GM19468 (cell line): ENCODE measurements around the gene MCOLN1.

Experiments used
- ATAC-seq: cut with Tn5 transposase; IDR thresholded peaks from one replicate; pipeline ENCODE4 v1.9.1; 2021; ENCODE audit warnings: mild to moderate bottlenecking, moderate library complexity, moderate number of reproducible peaks; ENCODE audit not compliant: unreplicated experiment; ENCODE audit errors: extremely low read depth

MCOLN1 gene

GRCh38 chr19:7500811-7501450 is 21.5 kb upstream of the MCOLN1 start:
- no peak for ATAC-seq

GRCh38 chr19:7502552-7502951 is 19.9 kb upstream of the MCOLN1 start:
- no peak for ATAC-seq

GRCh38 chr19:7504684-7505083 is 17.7 kb upstream of the MCOLN1 start:
- ATAC-seq: no peak

- ATAC-seq: no peak
Measured at GRCh38 chr19:7505288-7505681, 17.1 kb upstream of the MCOLN1 start.

GRCh38 chr19:7505682-7506384 is 16.6 kb upstream of the MCOLN1 start:
- ATAC-seq: no peak

- no peak for ATAC-seq
Measured at GRCh38 chr19:7506385-7507328, 15.8 kb upstream of the MCOLN1 start.

- ATAC-seq: no peak
Measured at GRCh38 chr19:7507884-7508283, 14.5 kb upstream of the MCOLN1 start.

GRCh38 chr19:7509625-7510024 is 12.8 kb upstream of the MCOLN1 start:
- ATAC-seq: no peak

GRCh38 chr19:7512400-7512851 is 10.0 kb upstream of the MCOLN1 start:
- no peak for ATAC-seq

GRCh38 chr19:7513809-7514642 is 8.4 kb upstream of the MCOLN1 start:
- no peak for ATAC-seq

GRCh38 chr19:7515110-7515644 is 7.2 kb upstream of the MCOLN1 start:
- no peak for ATAC-seq

- no peak for ATAC-seq
Measured at GRCh38 chr19:7515645-7516151, 6.7 kb upstream of the MCOLN1 start, which contains the start of gene ZNF358. ZNF358 (plus strand) TSS chr19:7516103; CDS start chr19:7519243, 3,140 bp downstream.

GRCh38 chr19:7516333-7516732 is 6.1 kb upstream of the MCOLN1 start:
- no peak for ATAC-seq

GRCh38 chr19:7516878-7517277 is 5.5 kb upstream of the MCOLN1 start:
- no peak for ATAC-seq

- no peak for ATAC-seq
Measured at GRCh38 chr19:7519361-7520130, 2.9 kb upstream of the MCOLN1 start.

GRCh38 chr19:7520131-7521051 is 2.0 kb upstream of the MCOLN1 start:
- ATAC-seq: no peak

GRCh38 chr19:7521551-7522071 is 813 bp upstream of the MCOLN1 start:
- no peak for ATAC-seq
